NCI-H1436 treated with DMSO at 0.1 percent for 48 hours (cell line): ENCODE measurements around the gene UBXN1.

Experiments used
- DNase-seq: peaks from one replicate; lab custom pipeline; 2025; lab: John Stamatoyannopoulos, UW

Gene UBXN1, protein sequence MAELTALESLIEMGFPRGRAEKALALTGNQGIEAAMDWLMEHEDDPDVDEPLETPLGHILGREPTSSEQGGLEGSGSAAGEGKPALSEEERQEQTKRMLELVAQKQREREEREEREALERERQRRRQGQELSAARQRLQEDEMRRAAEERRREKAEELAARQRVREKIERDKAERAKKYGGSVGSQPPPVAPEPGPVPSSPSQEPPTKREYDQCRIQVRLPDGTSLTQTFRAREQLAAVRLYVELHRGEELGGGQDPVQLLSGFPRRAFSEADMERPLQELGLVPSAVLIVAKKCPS

DNA sequence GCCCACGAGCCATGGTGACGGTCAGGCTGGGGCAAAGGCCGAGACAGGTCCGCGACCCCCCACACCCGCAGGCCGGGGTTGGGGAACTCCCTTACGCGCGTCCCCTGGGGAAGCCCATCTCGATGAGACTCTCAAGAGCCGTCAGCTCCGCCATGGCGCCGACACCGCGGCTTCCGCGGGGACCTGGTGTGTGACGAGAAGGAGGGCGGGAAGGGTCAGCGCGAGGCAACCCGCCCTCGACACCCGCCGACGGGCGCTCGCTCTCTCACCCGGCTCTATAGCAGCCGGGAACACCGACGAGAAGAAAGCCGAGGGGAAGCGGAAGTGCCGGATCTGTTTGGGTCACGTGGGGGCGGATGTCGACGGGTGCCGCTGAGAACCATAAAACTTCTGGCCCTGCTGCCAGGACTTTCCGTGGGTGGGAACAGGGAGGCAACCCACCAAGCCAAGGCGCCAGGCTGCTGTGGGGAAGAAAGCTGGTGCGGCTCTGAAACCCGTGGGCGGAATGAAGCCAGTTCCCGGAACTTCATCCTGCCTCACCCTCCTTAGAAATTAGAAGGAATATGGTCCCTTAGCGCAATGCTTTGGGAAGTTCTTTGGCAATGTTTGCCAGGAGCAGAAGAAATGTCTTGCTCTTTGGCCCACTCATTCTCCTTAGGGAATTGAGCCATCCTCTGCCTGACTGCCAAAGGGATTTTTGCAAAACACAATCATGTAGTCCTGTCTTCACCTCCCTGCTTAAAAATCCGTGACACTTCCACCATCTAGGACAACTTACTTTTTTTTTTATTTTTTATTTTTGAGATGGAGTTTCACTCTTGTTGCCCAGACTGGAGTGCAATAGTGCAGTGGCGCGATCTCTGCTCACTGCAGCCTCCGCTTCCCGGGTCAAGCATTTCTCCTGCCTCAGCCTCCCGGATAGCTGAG is at the start of gene UBXN1:
TSS of gene UBXN1 (minus strand) at position 304 of the 927 bp plus-strand sequence. CDS start at position 154, 150 bp downstream.
- no peak for DNase-seq

- DNase-seq, result peak; percentile 66
Observed at GRCh38 chr11:62728171-62728988, 49.5 kb upstream of the UBXN1 start, which contains the start of gene TTC9C. TTC9C (plus strand) TSS chr11:62728486; CDS start chr11:62728849, 363 bp downstream.

- peak; percentile 92 for DNase-seq
Observed at GRCh38 chr11:62727872-62728170, 48.9 kb upstream of the UBXN1 start.

- peak; percentile 93 for DNase-seq
Observed at GRCh38 chr11:62727165-62727871, 48.4 kb upstream of the UBXN1 start, which contains the start of gene HNRNPUL2. HNRNPUL2 (minus strand) TSS chr11:62727457; CDS start chr11:62727156, 301 bp downstream.

DNA sequence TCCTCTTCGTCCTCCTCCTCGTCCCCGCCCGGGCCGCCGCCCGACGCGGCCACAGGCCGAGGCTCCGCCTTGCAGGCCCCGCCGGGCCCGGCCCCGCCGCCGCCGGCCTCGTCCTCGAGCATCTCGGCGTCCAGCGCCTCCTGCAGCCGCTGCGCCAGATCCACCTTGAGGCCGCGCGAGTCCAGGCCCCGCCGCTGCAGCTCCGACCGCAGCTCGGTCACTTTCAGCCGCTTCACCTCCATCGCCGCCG is 48.0 kb upstream of the UBXN1 start:
- DNase-seq, result no peak

DNA sequence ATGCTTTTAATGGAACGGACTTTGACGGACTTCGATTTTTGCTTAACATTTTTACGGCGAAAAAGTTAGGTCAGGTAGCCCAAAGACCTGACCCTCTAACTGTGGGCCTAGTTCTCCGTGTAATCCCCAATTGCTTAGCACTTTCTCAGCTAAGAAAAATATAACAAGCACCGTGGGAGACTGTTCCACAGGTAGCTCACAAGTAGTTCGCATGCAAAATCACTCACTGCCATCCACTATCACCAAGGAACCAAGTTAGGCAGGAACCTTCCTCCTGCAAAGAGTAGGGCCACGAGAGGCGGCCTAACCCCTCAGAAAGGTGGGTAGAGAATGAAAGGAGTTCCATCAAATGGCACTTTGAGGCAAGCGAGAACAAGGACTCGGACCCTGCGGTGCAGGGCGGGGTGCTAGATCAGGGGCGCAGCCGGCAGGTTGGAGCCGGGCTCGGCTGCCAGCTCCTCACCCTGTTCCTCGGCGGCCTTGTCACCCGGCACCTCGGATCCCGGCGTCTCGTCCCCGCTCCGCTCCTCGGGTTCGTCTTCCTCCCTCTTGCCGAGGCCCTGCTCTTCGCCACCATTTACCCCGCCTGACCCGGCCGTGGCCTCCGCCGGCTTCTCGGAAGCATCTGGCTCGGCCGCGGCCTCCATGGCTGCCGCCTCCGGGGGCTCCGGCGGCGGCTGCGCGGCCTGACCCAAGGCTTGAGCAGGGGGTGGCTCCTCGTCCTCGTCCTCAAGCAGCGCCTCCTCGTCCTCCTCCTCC is 47.5 kb upstream of the UBXN1 start:
- DNase-seq, result no peak

GRCh38 chr11:62725646-62726045 is 46.8 kb upstream of the UBXN1 start:
- DNase-seq, result no peak

DNA sequence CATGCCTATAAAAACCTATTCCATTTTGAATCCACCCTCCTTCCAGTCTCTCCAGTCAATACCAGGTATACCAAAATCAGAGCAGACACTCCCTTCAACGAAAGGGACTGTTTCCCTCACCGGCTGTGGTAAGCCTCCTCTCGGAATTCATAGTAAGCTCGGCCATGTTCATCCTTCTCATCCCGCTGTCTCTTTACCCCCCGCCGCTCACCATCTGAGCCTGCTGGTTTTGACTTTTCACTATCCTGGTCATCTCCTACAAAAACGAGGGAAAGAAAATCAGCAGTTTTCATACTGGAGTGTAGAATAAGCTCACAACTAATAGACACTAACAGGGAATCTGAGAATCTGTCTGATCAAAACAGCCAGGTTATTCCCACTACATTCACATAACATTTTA is 45.3 kb upstream of the UBXN1 start:
- DNase-seq, result no peak

DNA sequence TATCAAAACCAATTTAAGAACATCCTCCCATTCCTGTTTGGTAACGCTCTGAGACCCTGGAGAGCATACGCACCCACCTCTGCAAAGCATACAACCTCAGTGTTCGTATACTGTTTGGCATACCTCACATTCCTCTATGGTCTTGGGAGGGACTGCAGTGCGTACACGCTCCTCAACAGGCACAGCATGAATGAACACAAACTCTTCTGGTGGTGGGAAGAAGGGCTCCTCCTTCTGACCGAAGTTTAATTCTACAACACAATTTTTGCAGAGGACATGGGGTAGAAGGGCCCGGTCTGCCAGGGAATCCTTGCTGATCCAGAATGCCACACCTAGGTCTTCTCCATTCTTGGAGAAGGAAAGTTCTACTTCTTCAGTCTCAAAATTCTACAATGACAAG is 43.1 kb upstream of the UBXN1 start:
- DNase-seq, result no peak

GRCh38 chr11:62719302-62719978 is 40.6 kb upstream of the UBXN1 start:
- DNase-seq, result no peak

DNA sequence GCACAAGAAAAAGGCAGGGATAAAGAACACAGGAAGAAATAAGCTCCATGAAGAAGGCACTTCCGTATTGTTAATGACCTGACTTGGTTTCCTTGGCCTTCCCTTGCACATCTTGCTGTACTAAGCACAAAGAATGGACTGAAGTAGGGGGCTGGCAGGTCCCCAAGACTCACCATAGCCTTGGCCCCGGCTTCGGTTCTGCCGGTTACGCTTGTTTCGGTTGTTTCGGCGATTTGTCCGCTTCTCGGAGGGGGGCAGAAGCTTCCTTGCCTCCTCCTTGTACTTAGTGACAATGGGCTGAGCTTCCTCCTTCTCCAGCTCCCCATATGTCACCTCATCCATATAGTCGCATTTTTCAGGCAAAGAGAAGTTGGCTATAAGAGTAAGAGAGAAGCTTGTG is 37.9 kb upstream of the UBXN1 start:
- no peak for DNase-seq

DNA sequence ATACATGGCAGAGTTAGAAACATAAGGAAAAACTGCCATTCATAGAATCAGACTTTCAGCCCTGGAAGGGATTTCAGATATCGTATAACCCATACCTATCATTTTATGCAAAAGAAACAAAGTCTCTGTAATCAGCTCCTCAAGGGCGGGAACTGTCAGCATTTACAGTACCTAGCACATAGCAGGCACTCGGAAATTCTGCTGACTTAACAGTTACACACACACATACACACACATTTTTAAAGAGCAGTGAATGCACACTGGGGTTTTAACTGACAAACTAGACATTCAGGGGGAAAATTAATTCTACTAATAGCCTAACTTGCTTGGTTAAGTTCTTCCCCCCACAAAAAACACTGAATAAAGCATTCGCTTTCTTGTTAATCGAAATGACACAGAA is 37.3 kb upstream of the UBXN1 start:
- no peak for DNase-seq

DNA sequence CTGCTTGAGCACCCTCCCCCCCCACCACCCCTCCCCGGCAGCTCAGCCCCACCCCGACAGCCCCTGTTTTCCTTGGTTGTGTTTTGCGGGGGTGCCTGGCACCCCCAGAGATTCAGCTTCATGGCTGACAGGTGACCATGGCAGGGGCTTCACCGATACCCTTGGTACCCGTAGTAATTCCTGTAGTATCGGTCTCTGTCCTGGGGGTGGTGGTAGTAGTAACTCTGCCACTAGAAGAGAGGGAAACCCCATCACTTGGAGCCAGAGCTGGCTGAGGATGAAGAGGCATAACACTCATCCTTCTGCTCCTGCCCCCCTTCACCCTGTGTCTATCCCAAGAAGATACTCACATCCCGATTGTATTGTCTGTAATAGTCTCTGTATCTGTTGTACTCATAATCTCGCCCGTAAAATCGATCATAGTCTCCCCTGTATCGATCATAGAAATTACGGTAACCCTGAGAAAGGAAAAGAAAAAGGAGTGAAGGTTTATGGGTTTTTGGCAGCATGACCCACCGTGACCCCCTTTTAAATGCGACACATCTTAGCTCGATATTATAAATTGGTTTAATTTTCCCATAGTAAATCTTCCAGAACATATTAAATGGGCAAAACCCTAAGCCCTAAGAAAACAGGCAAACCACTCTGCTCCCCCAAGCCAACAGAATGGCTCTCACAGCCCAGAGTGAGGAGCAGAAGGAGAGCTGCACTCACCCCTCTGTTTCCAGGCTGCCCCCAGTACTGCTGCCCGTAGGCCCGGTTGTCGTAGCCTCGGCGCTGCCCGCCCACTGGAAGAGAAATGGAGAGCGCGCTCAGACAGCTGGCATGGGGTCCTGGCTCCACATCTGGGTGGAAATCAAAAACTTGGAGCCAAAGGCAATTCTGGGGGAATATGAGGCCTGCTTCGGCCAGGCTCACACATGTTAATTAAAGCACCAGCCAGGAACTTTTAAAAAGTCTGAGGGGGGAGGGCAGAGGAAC is 36.6 kb upstream of the UBXN1 start:
- no peak for DNase-seq

DNA sequence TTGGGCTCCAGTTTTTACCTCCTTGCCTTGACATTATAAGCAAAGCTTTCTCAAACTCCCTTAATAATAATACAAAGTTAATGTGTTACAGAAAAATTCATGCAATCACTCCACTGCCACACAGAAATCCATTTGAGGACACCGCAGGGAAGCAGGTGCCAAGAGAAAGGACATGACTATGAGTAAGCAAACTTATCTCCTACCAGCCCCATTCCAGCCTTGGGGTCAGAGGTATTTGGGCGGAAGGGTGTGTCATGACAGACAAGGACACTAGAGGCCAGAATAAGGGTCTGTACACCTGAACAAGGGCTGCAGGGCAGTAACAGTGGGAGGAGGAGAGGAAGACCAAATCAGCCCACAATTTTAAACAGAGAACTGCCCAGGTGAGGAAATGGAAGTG is 34.5 kb upstream of the UBXN1 start:
- no peak for DNase-seq

- no peak for DNase-seq
Observed at GRCh38 chr11:62712861-62713260, 34.0 kb upstream of the UBXN1 start.

DNA sequence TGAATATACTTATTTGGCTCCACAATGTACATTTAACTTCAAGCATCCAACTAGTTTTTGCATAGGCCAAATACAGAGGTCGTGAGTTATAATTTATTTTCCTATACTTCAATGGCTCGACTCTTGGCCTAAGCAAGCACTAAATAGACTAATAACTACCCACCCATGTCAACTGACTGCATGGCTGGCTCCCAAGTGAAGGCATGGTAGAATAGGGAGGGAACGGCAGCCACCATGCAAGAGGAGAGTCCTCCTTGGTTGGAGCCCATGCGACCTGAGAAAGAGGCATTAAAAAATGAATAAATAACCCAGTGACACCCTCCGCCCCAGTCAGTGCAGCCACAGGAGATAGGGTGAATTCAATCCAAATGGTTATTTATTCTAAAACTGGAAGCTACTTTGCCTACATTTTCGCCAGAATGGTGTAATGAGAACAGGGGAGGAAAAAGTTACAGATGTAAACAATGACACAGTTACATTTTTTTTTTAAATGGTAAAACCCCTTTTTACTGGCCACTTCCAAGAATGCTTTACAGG is 33.5 kb upstream of the UBXN1 start:
- no peak for DNase-seq

DNA sequence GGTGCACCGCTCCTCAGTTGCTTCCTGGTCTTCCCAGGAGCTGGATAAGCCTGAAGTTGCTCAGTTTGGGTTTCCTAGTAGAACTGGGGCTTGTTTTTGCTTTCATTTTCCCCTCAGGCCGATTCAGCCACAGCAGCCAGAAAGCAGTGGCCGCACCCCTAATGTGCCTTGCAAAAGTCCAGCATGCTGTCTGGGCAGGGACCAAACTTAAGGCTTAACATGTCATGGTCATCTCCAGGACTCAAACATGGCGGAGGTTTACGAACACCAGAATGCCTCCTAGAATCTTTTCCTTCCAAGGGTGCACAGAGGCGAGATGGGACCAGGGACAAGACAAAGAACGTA is 31.1 kb upstream of the UBXN1 start:
- no peak for DNase-seq

DNA sequence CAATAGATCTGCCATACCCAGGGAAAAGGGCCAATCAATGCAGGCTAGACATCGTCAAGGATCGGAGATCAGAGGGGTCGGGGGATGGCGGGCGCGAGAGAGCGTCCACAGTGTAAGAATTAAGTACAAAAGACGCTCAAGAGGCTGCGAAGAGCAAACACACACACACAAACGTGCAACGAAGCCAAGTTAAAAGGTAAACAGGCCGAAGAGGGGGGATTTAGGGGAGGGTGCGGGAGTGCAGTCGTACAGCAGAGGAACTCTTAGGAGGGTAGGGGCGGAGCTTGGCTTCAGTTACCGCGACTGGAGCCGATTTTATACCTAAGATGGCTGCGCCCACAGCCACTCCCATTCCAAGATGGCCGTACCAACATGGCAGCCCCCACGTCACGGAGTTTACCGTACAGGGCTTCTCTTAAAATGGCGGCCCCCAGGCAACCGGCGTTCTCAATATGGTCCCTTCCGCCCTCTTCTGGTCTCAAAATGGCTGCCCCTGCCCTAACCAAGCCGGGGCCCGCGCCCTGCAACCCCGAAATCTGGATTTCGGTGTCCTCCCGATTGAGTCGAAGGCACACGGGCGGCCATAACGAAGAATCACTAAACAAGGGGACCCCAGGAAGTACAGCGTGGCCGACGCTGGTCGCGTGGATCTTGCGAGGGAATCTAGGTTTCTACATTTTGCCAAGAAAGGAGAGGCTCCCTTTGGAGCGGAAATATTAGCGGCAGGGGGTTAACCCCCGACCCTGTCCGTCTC is 30.6 kb upstream of the UBXN1 start:
- peak; percentile 95 for DNase-seq

DNA sequence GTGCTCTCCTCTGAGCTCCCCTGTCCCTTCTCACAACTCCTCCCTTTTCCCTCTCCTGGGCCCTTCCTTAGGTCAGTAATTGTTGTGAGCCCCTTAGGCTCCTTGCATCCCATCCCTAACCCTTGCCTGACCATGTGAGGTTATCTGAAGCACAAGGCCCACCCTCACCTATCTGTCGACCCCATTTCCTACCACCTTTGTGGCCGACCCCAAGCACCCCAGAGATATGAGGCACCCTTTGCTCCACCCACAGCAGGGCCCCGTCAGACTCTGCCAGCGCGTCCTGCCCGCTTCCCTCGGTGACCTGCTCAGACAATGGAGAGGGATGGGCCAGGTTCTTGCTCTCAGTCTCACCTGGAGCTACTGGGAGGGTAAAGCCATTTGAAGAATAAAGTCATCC is 29.9 kb upstream of the UBXN1 start:
- DNase-seq, result no peak
